ENCODE measurements around the gene SUPT4H1. TPM values are rescaled to one million over a fixed set of nuclear protein-coding genes. Genes with fewer than 3 reads are reported as not detected.

The SUPT4H1 gene
- polyA plus RNA-seq, 1 donor (not counting 4 experiments of a cell fraction or from before 2014, with no cell fraction given) = 206 TPM

- no peaks in the 10 kb centered on the region for H3K27me3 ChIP-seq (ENCODE audit: control insufficient read depth, extremely low read depth, insufficient read depth, low read length)
- H2AFZ ChIP-seq (ENCODE audit: control insufficient read depth, low read length) = no peak overlapping the region
- peaks cover 13 to 14% of the 10 kb centered on the region in 2 experiments for H3K36me3 ChIP-seq (ENCODE audit: control insufficient read depth in 2 of 2, extremely low read depth in 1 of 2, insufficient read depth in 2 of 2, low read length in 2 of 2)
- peaks cover 7% of the 10 kb centered on the region for H4K20me1 ChIP-seq (ENCODE audit: control insufficient read depth, extremely low read depth, insufficient read depth, low read length)
- H3K4me1 ChIP-seq (ENCODE audit: control insufficient read depth, extremely low read depth, insufficient read depth, low read length) = peaks cover 14% of the 10 kb centered on the region
- TF ChIP-seq EZH2 (IDR thresholded peaks at IDR 0.05; ENCODE audit: low read length) = no peak
- no peak for TF ChIP-seq CTCF (optimal IDR thresholded peaks at IDR 0.05 in 1 of 3, IDR thresholded peaks at IDR 0.05 in 1 of 3, conservative IDR thresholded peaks at IDR 0.05 in 1 of 3; ENCODE audit: extremely low read depth in 1 of 3, insufficient read depth in 2 of 3, low read length in 3 of 3)
- H3K4me3 ChIP-seq (ENCODE audit: control insufficient read depth in 2 of 3, extremely low read depth in 1 of 3, insufficient read depth in 2 of 3, low read depth in 1 of 3, low read length in 3 of 3) = no peak overlapping the region
- no peak overlapping the region for H3K4me2 ChIP-seq (ENCODE audit: control insufficient read depth, extremely low read depth, insufficient read depth, low read depth, low read length)
- dilution Hi-C loops (cut with MboI; ENCODE audit: extremely low pct_ligation_motif_present, low sequenced_read_pairs) = no loop called here
- H3K9me3 ChIP-seq (ENCODE audit: control insufficient read depth, low read depth, low read length) = no peaks in the 10 kb centered on the region
- H3K27ac ChIP-seq (ENCODE audit: control insufficient read depth, insufficient read depth, low read length) = no peak overlapping the region
- peaks cover 46% of the 10 kb centered on the region for H3K79me2 ChIP-seq (ENCODE audit: control insufficient read depth, insufficient read depth, low read length)
- DNase-seq (ENCODE audit: low read depth, low spot score) = no peak
- H3K9ac ChIP-seq (ENCODE audit: control insufficient read depth, extremely low read depth, insufficient read depth, low read length) = no peak overlapping the region
- no peak for FAIRE-seq
- peaks cover 2% of the 10 kb centered on the region for H3K9me1 ChIP-seq (ENCODE audit: control insufficient read depth, extremely low read depth, insufficient read depth, low read length)
These were observed 21.0 kb upstream of the SUPT4H1 start for GRCh38 chr17:58373003-58373402.

- TF ChIP-seq EZH2 (IDR thresholded peaks at IDR 0.05; ENCODE audit: low read length) (no peak), CTCF (optimal IDR thresholded peaks at IDR 0.05 in 1 of 3, IDR thresholded peaks at IDR 0.05 in 1 of 3, conservative IDR thresholded peaks at IDR 0.05 in 1 of 3; ENCODE audit: extremely low read depth in 1 of 3, insufficient read depth in 2 of 3, low read length in 3 of 3) (no peak)
- dilution Hi-C loops (cut with MboI; ENCODE audit: extremely low pct_ligation_motif_present, low sequenced_read_pairs) = no loop called here
- Histone ChIP-seq H3K9ac (ENCODE audit: control insufficient read depth, extremely low read depth, insufficient read depth, low read length) (no peak overlapping the region), H2AFZ (ENCODE audit: control insufficient read depth, low read length) (no peak overlapping the region), H3K4me2 (ENCODE audit: control insufficient read depth, extremely low read depth, insufficient read depth, low read depth, low read length) (no peak overlapping the region), H3K27ac (ENCODE audit: control insufficient read depth, insufficient read depth, low read length) (no peak overlapping the region), H3K36me3 (ENCODE audit: control insufficient read depth in 2 of 2, extremely low read depth in 1 of 2, insufficient read depth in 2 of 2, low read length in 2 of 2) (peaks cover 13 to 17% of the 10 kb centered on the region in 2 experiments), H3K4me3 (ENCODE audit: control insufficient read depth in 2 of 3, extremely low read depth in 1 of 3, insufficient read depth in 2 of 3, low read depth in 1 of 3, low read length in 3 of 3) (no peak overlapping the region), H3K79me2 (ENCODE audit: control insufficient read depth, insufficient read depth, low read length) (peaks cover 32% of the 10 kb centered on the region), H3K9me1 (ENCODE audit: control insufficient read depth, extremely low read depth, insufficient read depth, low read length) (peaks cover 2% of the 10 kb centered on the region), H4K20me1 (ENCODE audit: control insufficient read depth, extremely low read depth, insufficient read depth, low read length) (peaks cover 2% of the 10 kb centered on the region), H3K4me1 (ENCODE audit: control insufficient read depth, extremely low read depth, insufficient read depth, low read length) (peaks cover 2% of the 10 kb centered on the region), H3K27me3 (ENCODE audit: control insufficient read depth, extremely low read depth, insufficient read depth, low read length) (no peaks in the 10 kb centered on the region), H3K9me3 (ENCODE audit: control insufficient read depth, low read depth, low read length) (no peaks in the 10 kb centered on the region)
- FAIRE-seq (no peak), DNase-seq (ENCODE audit: low read depth, low spot score) (no peak)
These were observed 19.4 kb upstream of the SUPT4H1 start for GRCh38 chr17:58371300-58371950.
